NB4 (cell line): Measurements from ENCODE around the gene CYYR1.

Experiments
- MAX ChIP-seq: IDR thresholded peaks from 2 replicates; pipeline ENCODE4 v1.6.1; 2011; ENCODE audit warnings: low read depth, low read length
- MYC ChIP-seq: IDR thresholded peaks from 2 replicates; pipeline ENCODE4 v1.6.1; 2011; ENCODE audit warnings: low read depth, low read length
- POLR2A ChIP-seq: IDR thresholded peaks from 2 replicates; pipeline ENCODE4 v1.6.1; 2011; ENCODE audit warnings: mild to moderate bottlenecking; ENCODE audit not compliant: insufficient read length; ENCODE audit errors: extremely low read depth
- TF ChIP-seq, protein P1 (sequence below): IDR thresholded peaks from one replicate; pipeline ENCODE4 v1.5.1; 2012; ENCODE audit warnings: low read depth, low read length

DNA sequence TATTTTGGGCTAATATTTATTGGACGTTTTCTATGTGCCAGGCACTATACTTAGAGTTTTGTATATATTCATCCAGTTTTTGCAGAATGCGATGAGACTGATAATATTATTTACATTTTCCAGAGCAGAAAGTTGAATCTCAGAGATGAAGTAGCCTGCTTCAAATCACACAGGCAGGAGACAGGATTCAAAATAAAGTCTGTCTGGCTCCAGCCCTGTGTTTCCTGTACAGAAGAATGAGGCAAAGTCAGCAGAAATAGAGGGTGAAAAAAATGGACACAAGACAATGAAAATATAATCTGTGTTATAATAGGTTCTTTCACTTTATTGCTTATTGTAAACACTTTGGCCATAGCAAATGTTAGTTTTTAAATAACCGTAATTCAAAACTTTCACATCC is 107.2 kb downstream of the CYYR1 start:
- TF ChIP-seq POLR2A (no peak), MAX (no peak), MYC (no peak)
- TF ChIP-seq, protein P1, sequence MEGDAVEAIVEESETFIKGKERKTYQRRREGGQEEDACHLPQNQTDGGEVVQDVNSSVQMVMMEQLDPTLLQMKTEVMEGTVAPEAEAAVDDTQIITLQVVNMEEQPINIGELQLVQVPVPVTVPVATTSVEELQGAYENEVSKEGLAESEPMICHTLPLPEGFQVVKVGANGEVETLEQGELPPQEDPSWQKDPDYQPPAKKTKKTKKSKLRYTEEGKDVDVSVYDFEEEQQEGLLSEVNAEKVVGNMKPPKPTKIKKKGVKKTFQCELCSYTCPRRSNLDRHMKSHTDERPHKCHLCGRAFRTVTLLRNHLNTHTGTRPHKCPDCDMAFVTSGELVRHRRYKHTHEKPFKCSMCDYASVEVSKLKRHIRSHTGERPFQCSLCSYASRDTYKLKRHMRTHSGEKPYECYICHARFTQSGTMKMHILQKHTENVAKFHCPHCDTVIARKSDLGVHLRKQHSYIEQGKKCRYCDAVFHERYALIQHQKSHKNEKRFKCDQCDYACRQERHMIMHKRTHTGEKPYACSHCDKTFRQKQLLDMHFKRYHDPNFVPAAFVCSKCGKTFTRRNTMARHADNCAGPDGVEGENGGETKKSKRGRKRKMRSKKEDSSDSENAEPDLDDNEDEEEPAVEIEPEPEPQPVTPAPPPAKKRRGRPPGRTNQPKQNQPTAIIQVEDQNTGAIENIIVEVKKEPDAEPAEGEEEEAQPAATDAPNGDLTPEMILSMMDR = no peak
